ENCODE data around the gene CYP2C18. TPM values are rescaled to one million over a fixed set of nuclear protein-coding genes. Genes with fewer than 3 reads are reported as not detected.

Gene CYP2C18
- total and polyA plus RNA-seq, 2 experiments from 2014 or later = 17.2 to 19.5 TPM

DNA sequence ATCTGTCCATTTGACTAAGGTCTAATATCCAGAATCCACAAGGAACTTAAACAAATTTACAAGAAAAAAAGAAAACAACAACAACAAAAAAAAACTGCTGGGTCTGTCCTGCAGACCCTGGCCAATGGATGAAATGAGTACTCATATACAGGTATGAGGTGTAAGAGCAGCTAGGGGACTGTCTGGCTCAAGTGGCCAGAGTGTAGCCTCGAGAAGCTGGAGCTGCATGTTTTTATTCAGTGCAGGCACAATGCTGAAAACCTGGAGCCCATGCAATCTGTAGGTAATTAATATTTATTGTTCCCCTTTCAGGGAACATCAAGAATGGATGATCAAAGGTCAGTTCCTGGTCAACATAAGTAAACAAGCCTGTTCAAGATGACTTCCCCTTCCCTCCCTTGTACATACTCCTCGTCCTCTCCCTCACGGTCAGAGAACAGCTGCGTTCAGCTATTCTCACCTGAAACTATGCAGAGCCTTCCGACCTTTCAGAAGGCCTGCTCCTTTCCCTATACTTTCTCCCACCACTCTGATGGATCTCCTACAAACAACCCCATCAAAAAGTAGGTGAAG, 94.4 kb downstream of the CYP2C18 start:
- H2AFZ ChIP-seq = no peak overlapping the region
- peak overlapping the region; percentile 82 for H3K27ac ChIP-seq
- peaks cover 9% of the 10 kb centered on the region for H3K4me1 ChIP-seq (ENCODE audit: insufficient read depth)
- peak overlapping the region; percentile 38 for H3K4me2 ChIP-seq
- 53% methylated on average over 5 of the region's 5 CpGs for WGBS (ENCODE audit: low lambda C conversion rate, missing lambda C conversion rate)
- no peak overlapping the region for H3K4me3 ChIP-seq
- H3K9me3 ChIP-seq (ENCODE audit: low read depth) = no peaks in the 10 kb centered on the region
- no peaks in the 10 kb centered on the region for H3K36me3 ChIP-seq (replicated peaks; ENCODE audit: insufficient read depth, low read depth)
- H3K79me2 ChIP-seq = no peaks in the 10 kb centered on the region
- TF ChIP-seq CTCF (IDR thresholded peaks at IDR 0.05; ENCODE audit: poor library complexity) = no peak
- TF ChIP-seq EZH2phosphoT487 (IDR thresholded peaks at IDR 0.05; ENCODE audit: low read depth, severe bottlenecking, unreplicated experiment) = no peak
- no peak for TF ChIP-seq EZH2 (IDR thresholded peaks at IDR 0.05; ENCODE audit: borderline replicate concordance)
- no peaks in the 10 kb centered on the region for H3K27me3 ChIP-seq
- no peaks in the 10 kb centered on the region for H3K9me2 ChIP-seq (replicated peaks; ENCODE audit: insufficient read depth)
- H4K20me1 ChIP-seq (ENCODE audit: insufficient read depth, poor library complexity, severe bottlenecking) = no peaks in the 10 kb centered on the region
- DNase-seq (ENCODE audit: low spot score) = peak; percentile 31

DNA sequence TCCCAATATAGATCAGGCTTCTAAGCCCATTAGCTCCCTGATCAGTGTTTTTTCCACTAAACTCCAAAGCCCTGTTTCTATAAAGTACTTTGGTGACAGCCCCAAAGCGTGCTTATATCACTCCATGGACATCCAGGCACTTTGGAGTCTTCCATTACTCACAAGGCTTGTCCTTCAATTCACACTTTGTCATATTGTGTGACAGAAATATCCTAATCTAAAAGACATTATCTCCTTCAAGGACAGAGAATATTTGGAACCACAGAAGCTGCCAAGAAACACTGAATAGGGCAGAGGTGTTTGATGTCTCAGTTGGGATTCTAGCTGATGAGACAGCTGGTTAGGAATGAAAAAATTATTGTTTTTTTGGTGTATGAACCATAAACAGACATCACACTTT, 97.3 kb downstream of the CYP2C18 start:
- Histone ChIP-seq H3K36me3 (replicated peaks; ENCODE audit: insufficient read depth, low read depth) (no peaks in the 10 kb centered on the region), H4K20me1 (ENCODE audit: insufficient read depth, poor library complexity, severe bottlenecking) (no peaks in the 10 kb centered on the region), H3K27ac (no peak overlapping the region), H3K27me3 (no peaks in the 10 kb centered on the region), H3K9me3 (ENCODE audit: low read depth) (no peaks in the 10 kb centered on the region), H3K4me3 (no peak overlapping the region), H2AFZ (no peak overlapping the region), H3K4me2 (no peak overlapping the region), H3K79me2 (no peaks in the 10 kb centered on the region), H3K4me1 (ENCODE audit: insufficient read depth) (peaks cover 9% of the 10 kb centered on the region), H3K9me2 (replicated peaks; ENCODE audit: insufficient read depth) (no peaks in the 10 kb centered on the region)
- no peak for TF ChIP-seq EZH2 (IDR thresholded peaks at IDR 0.05; ENCODE audit: borderline replicate concordance)
- TF ChIP-seq EZH2phosphoT487 (IDR thresholded peaks at IDR 0.05; ENCODE audit: low read depth, severe bottlenecking, unreplicated experiment) = no peak
- TF ChIP-seq CTCF (IDR thresholded peaks at IDR 0.05; ENCODE audit: poor library complexity) = no peak
- DNase-seq (ENCODE audit: low spot score) = no peak
- 87% methylated on average over 1 of the region's 1 CpG for WGBS (ENCODE audit: low lambda C conversion rate, missing lambda C conversion rate)

DNA sequence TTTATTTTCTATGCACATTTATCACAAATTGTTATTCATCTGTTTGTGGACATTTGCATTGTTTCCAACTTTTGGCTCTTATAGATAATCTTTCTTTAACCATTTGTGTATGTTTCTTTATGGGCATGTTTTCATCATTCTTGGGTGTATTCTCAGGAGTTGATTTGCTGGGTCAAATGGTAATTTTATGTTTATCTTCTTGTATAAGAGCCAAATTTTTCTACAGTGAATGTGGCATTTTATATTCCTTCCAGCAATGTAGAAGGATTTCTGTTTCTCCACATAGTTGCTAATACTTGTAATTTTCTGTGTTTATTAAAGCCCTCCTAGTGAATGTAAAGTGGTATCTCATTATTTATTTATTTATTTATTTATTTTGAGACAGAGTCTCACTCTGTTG, 100.7 kb downstream of the CYP2C18 start:
- Histone ChIP-seq H3K9me2 (replicated peaks; ENCODE audit: insufficient read depth) (no peaks in the 10 kb centered on the region), H3K4me1 (ENCODE audit: insufficient read depth) (no peaks in the 10 kb centered on the region), H3K27ac (no peak overlapping the region), H3K79me2 (no peaks in the 10 kb centered on the region), H3K4me3 (no peak overlapping the region), H3K4me2 (no peak overlapping the region), H3K27me3 (no peaks in the 10 kb centered on the region), H3K9me3 (ENCODE audit: low read depth) (no peaks in the 10 kb centered on the region), H3K36me3 (replicated peaks; ENCODE audit: insufficient read depth, low read depth) (no peaks in the 10 kb centered on the region), H4K20me1 (ENCODE audit: insufficient read depth, poor library complexity, severe bottlenecking) (no peaks in the 10 kb centered on the region), H2AFZ (no peak overlapping the region)
- no peak for DNase-seq (ENCODE audit: low spot score)
- no peak for TF ChIP-seq CTCF (IDR thresholded peaks at IDR 0.05; ENCODE audit: poor library complexity)
- TF ChIP-seq EZH2 (IDR thresholded peaks at IDR 0.05; ENCODE audit: borderline replicate concordance) = no peak
- no peak for TF ChIP-seq EZH2phosphoT487 (IDR thresholded peaks at IDR 0.05; ENCODE audit: low read depth, severe bottlenecking, unreplicated experiment)

DNA sequence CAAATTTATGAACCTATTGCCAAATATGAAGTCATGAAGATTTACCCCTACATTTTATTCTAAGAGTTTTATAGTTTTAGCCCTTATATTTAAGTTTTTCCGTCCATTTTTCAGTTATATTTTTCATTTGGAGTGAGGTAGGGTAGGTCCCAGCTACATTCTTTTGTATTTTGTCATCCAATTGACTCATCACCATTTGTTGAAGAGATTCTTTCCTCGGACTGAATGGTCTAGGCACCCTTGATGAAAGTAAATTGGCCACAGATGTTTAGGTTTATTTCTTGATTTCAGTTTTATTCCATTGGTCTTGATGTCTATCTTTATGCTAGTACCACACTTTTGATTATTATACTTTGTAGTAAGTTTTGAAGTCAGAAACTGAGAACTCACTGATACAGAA, 101.7 kb downstream of the CYP2C18 start:
- Histone ChIP-seq H3K4me1 (ENCODE audit: insufficient read depth) (no peaks in the 10 kb centered on the region), H3K27me3 (no peaks in the 10 kb centered on the region), H2AFZ (no peak overlapping the region), H3K4me3 (no peak overlapping the region), H3K9me2 (replicated peaks; ENCODE audit: insufficient read depth) (no peaks in the 10 kb centered on the region), H3K36me3 (replicated peaks; ENCODE audit: insufficient read depth, low read depth) (no peaks in the 10 kb centered on the region), H3K4me2 (no peak overlapping the region), H3K79me2 (no peaks in the 10 kb centered on the region), H4K20me1 (ENCODE audit: insufficient read depth, poor library complexity, severe bottlenecking) (no peaks in the 10 kb centered on the region), H3K27ac (no peak overlapping the region), H3K9me3 (ENCODE audit: low read depth) (no peaks in the 10 kb centered on the region)
- no peak for DNase-seq (ENCODE audit: low spot score)
- 77% methylated on average over 2 of the region's 2 CpGs for WGBS (ENCODE audit: low lambda C conversion rate, missing lambda C conversion rate)
- no peak for TF ChIP-seq EZH2phosphoT487 (IDR thresholded peaks at IDR 0.05; ENCODE audit: low read depth, severe bottlenecking, unreplicated experiment)

Other genes with a start within 250 kb of the CYP2C18 start
- gene HELLS, start 137.9 kb upstream of the CYP2C18 start, total RNA-seq = 27.0 and 39.4 TPM in 2 replicates
- gene HELLS, start 137.9 kb upstream of the CYP2C18 start, polyA plus RNA-seq = 15.8 and 22.2 TPM in 2 replicates
- gene CYP2C19, start 79.0 kb downstream of the CYP2C18 start, total RNA-seq = 44.6 and 46.4 TPM in 2 replicates
- 14.7 and 21.3 TPM in 2 replicates for gene CYP2C19, start 79.0 kb downstream of the CYP2C18 start, polyA plus RNA-seq